Upper lobe of left lung (tissue), 4 donors: ENCODE data around the gene CNKSR2.

Experiments
- CTCF ChIP-seq, 6 experiments: fragments of 450-650 bp in 4 of 6; fragments of 200-600 bp in 2 of 6; sonication (generic) in 2 of 6; IDR thresholded peaks; one replicate each; pipeline ENCODE4 v1.5.1; 2016 to 2019; ENCODE audit warnings: antibody characterized with exemption in 6 of 6
- EP300 ChIP-seq, 4 donors: sonication (generic); formaldehyde crosslinking; IDR thresholded peaks; one replicate each; pipeline ENCODE4 v1.5.1; 2017; ENCODE audit warnings: antibody characterized with exemption in 4 of 4, control low read depth in 2 of 4
- POLR2A ChIP-seq, 4 donors: fragments of 450-650 bp; IDR thresholded peaks; one replicate each; pipeline ENCODE4 v1.5.1; 2016 to 2017; ENCODE audit warnings: antibody characterized with exemption in 4 of 4, mild to moderate bottlenecking in 2 of 4
- POLR2AphosphoS5 ChIP-seq, 2 donors: sonication (generic); formaldehyde crosslinking; IDR thresholded peaks; one replicate each; pipeline ENCODE4 v1.5.1; 2017; ENCODE audit warnings: antibody characterized with exemption in 2 of 2

GRCh38 chrX:21375708-21376009 lies 1.4 kb downstream of the CNKSR2 start:
- TF ChIP-seq CTCF (IDR thresholded peaks at IDR 0.05) (no peak), POLR2A (IDR thresholded peaks at IDR 0.05) (no peak), EP300 (IDR thresholded peaks at IDR 0.05) (no peak), POLR2AphosphoS5 (IDR thresholded peaks at IDR 0.05) (no peak)
